SK-N-SH (cell line): ENCODE results near the gene LRRC27. TPM values are rescaled to one million over a fixed set of nuclear protein-coding genes. Genes with fewer than 3 reads are reported as not detected.

ENCODE experiments used
- CTCF ChIA-PET: fragments of 300-600, 350-600 bp; formaldehyde crosslinking; extraction: SDS; loops from one replicate; lab custom pipeline; 2021; lab: Yijun Ruan, JAX
- POLR2A ChIA-PET: fragments of 350-600 bp; sonication (Branson Sonifier 250); formaldehyde crosslinking; extraction: SDS; loops from one replicate; lab custom pipeline; 2020; ENCODE audit warnings: antibody characterized with exemption, inconsistent platforms; lab: Yijun Ruan, JAX
- DNase-seq: peaks from one replicate; pipeline ENCODE4 v3.0.0; 2012
- H2AFZ ChIP-seq: fragments of 200-600 bp; sonication (generic); 2 replicates; pipeline ENCODE4 v1.8.1; 2016; ENCODE audit warnings: antibody characterized with exemption, mild to moderate bottlenecking, low read depth
- H3F3A ChIP-seq: fragments of 200-600 bp; sonication (generic); replicated peaks from 2 replicates; pipeline ENCODE3; 2016; ENCODE audit warnings: antibody characterized with exemption, mild to moderate bottlenecking; ENCODE audit not compliant: insufficient read depth
- H3K27ac ChIP-seq, 2 experiments: fragments of 200-500 bp in 1 of 2; fragments of 200-600 bp in 1 of 2; sonication (Bioruptor generic) in 1 of 2; sonication (generic), shearing (Covaris generic) in 1 of 2; 2 replicates each; pipeline versions ENCODE4 v1.5.1 to v1.6.1; 2014 to 2016; ENCODE audit warnings: low read depth in 2 of 2, inconsistent platforms in 1 of 2, low read length in 1 of 2, mild to moderate bottlenecking in 1 of 2, mixed read lengths in 1 of 2
- H3K27me3 ChIP-seq: fragments of 200-600 bp; sonication (generic), shearing (Covaris generic); 2 replicates; pipeline ENCODE4 v1.6.1; 2016; ENCODE audit warnings: mixed run types; ENCODE audit not compliant: insufficient read depth
- H3K36me3 ChIP-seq, 2 experiments: fragments of 200-500 bp in 1 of 2; fragments of 200-600 bp in 1 of 2; sonication (Bioruptor generic) in 1 of 2; sonication (generic) in 1 of 2; replicated peaks in 1 of 2; 2 replicates each; pipeline versions ENCODE3 to v1.5.1; 2014 to 2016; ENCODE audit warnings: low read length in 1 of 2, mild to moderate bottlenecking in 1 of 2; ENCODE audit not compliant: insufficient read depth in 2 of 2, control insufficient read depth in 1 of 2
- H3K4me1 ChIP-seq, 2 experiments: fragments of 200-500 bp in 1 of 2; fragments of 200-600 bp in 1 of 2; sonication (Bioruptor generic) in 1 of 2; sonication (generic), shearing (Covaris generic) in 1 of 2; 2 replicates each; pipeline versions ENCODE4 v1.5.1 to v1.6.1; 2014 to 2016; ENCODE audit warnings: low read depth in 1 of 2, low read length in 1 of 2, mixed run types in 1 of 2; ENCODE audit not compliant: insufficient read depth in 2 of 2, control insufficient read depth in 1 of 2
- H3K4me2 ChIP-seq: fragments of 200-600 bp; sonication (generic), shearing (Covaris generic); 2 replicates; pipeline ENCODE4 v1.6.1; 2017; ENCODE audit warnings: mixed run types
- H3K4me3 ChIP-seq, 2 experiments: fragments of 200-500 bp in 1 of 2; fragments of 200-600 bp in 1 of 2; sonication (Bioruptor generic) in 1 of 2; sonication (generic), shearing (Covaris generic) in 1 of 2; 2 replicates each; pipeline versions ENCODE4 v1.5.1 to v1.8.1; 2014 to 2016; ENCODE audit warnings: low read depth in 2 of 2, inconsistent platforms in 1 of 2, low read length in 1 of 2, mild to moderate bottlenecking in 1 of 2, mixed read lengths in 1 of 2, moderate library complexity in 1 of 2
- H3K79me2 ChIP-seq: fragments of 200-600 bp; sonication (generic); 2 replicates; pipeline ENCODE4 v1.8.1; 2017; ENCODE audit warnings: mild to moderate bottlenecking; ENCODE audit not compliant: insufficient read depth
- H3K9ac ChIP-seq: fragments of 200-600 bp; sonication (generic); 2 replicates; pipeline ENCODE4 v1.6.1; 2017; ENCODE audit warnings: mixed run types
- H3K9me2 ChIP-seq: fragments of 200-600 bp; sonication (generic); 2 replicates; pipeline ENCODE4 v1.6.1; 2017; ENCODE audit warnings: mixed run types
- H3K9me3 ChIP-seq: fragments of 200-600 bp; sonication (generic); 2 replicates; pipeline ENCODE4 v1.6.1; 2017; ENCODE audit warnings: mixed run types, mild to moderate bottlenecking, moderate library complexity
- H4K20me1 ChIP-seq: fragments of 200-600 bp; sonication (generic); 2 replicates; pipeline ENCODE4 v1.6.1; 2017; ENCODE audit warnings: mild to moderate bottlenecking, mixed run types; ENCODE audit not compliant: insufficient read depth
- ELF1 ChIP-seq: IDR thresholded peaks from 2 replicates; pipeline ENCODE4 v1.4.0; 2012
- GATA2 ChIP-seq: sonication (generic); formaldehyde crosslinking; IDR thresholded peaks from 2 replicates; pipeline ENCODE4 v1.5.0; 2020; ENCODE audit warnings: mild to moderate bottlenecking, missing genetic modification reagents
- MXI1 ChIP-seq: IDR thresholded peaks from 2 replicates; pipeline ENCODE4 v1.6.1; 2012; ENCODE audit warnings: mild to moderate bottlenecking, low read depth, low read length, improper control_type of control experiment
- TAF1 ChIP-seq: IDR thresholded peaks from 2 replicates; pipeline ENCODE4 v1.6.1; 2012; ENCODE audit warnings: low read depth, mild to moderate bottlenecking, low read length, moderate library complexity, borderline replicate concordance
- USF2 ChIP-seq: fragments of 150-350 bp; IDR thresholded peaks from 2 replicates; pipeline ENCODE4 v1.6.1; 2017; ENCODE audit warnings: antibody characterized with exemption, low read length, low read depth, borderline replicate concordance
- whole genome bisulfite sequencing: methylation state at CpG from one replicate; pipeline ENCODE4 v1.1.6; 2017; ENCODE audit warnings: low lambda C conversion rate; 5-methylcytosine and 5-hydroxymethylcytosine counted together
- polyA plus RNA-seq, 3 experiments: library from polyadenylated mRNA; depleted of rRNA; stranded (reverse); fragments of >200 nt; gene quantifications; 2 replicates each; pipeline ENCODE4 v1.2.3, GENCODE V29; 2012

LRRC27 gene
- polyA plus RNA-seq, 1 of the 3 experiments (the other 2 are of a cell fraction), result 10.0 TPM

DNA sequence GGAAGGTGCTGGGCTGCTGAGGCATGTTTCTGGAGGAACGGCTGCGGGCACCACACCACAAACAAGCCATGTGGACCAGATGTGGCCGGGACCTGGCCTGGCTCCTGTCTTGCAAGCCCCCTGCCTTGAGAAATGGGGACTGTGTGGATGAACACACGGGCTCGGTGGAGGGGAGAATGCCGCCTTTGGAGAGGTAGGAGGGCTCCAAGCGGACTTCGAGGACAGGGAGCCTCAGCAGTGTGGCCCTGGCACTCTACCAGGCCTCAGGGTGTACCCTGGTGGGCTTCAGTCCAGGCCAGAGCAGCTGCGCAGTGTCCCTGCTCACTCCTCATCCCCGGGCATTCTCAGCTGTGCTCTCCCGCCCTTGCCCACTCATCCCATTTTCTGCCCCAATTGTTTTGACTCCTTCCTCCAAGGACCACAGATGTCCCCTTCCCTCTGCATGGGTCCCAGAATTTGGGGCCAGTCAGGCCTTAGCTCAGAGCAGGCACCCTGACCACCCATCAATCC, 96.5 kb downstream of the LRRC27 start:
- Histone ChIP-seq H3K27ac (no peak overlapping the region), H3F3A (no peaks in the 10 kb centered on the region), H3K4me1 (peaks cover 0 to 16% of the 10 kb centered on the region in 2 experiments; a peak in 1 of 4 replicates), H3K4me3 (no peak overlapping the region), H4K20me1 (no peaks in the 10 kb centered on the region), H3K79me2 (no peaks in the 10 kb centered on the region), H3K9me2 (no peaks in the 10 kb centered on the region), H3K36me3 (no peaks in the 10 kb centered on the region), H3K27me3 (no peaks in the 10 kb centered on the region), H2AFZ (no peak overlapping the region), H3K9me3 (no peaks in the 10 kb centered on the region), H3K4me2 (no peak overlapping the region), H3K9ac (no peak overlapping the region)
- ChIA-PET POLR2A (no interaction called here), CTCF (no interaction called here)
- TF ChIP-seq ELF1 (no peak), TAF1 (no peak), GATA2 (CRISPR knock-in tag) (no peak), MXI1 (no peak), USF2 (no peak)
- DNase-seq, result no peak
- WGBS, result 89% methylated on average over 6 of the region's 11 CpGs

Other genes starting within 250 kb of the LRRC27 start
- 19.4 and 21.8 TPM in 2 replicates for gene DPYSL4, start 145.2 kb upstream of the LRRC27 start, polyA plus RNA-seq (2012; rRNA removed)
- gene STK32C, start 24.2 kb upstream of the LRRC27 start, polyA plus RNA-seq (2012; rRNA removed), result 27.0 and 27.8 TPM in 2 replicates
- 2.0 and 2.4 TPM in 2 replicates for gene PWWP2B, start 65.0 kb downstream of the LRRC27 start, polyA plus RNA-seq (2012; rRNA removed)
- gene INPP5A, start 205.6 kb downstream of the LRRC27 start, polyA plus RNA-seq (2012; rRNA removed), result 12.0 and 12.9 TPM in 2 replicates